ENCODE data around the gene TSTD1. TPM values are rescaled to one million over a fixed set of nuclear protein-coding genes. Genes with fewer than 3 reads are reported as not detected.
A peak's percentile ranks its signal among the peaks of the same experiment; 100 is the strongest.
"Not testable (repeated sequence)": the region's sequence is repeated elsewhere in the genome, so short reads cannot be mapped to it uniquely, and the experiment has no call there.

Gene TSTD1
- total RNA-seq, 1 donor from 2014 or later: 7.2 TPM

DNA sequence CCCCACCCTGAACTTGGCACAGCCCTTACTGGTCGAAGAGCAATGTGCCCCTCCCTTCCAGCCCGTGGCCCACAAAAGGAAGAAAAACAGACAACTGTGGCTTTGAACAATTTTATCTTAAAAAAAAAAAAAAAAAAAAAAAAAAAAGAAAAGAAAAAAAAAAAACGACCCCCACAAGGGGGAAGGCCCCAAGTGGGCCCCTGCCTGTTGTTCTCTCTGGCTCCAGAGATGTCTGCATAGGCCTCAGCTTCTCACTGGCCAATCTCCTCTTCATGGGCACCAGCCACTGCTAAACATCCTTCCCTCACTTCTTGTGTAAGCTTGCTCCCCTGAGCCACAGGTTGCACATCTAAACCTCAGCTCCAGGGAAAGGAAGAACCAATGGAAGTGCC, 386 bp upstream of the TSTD1 start:
- H3K27me3 Mint-ChIP-seq (ENCODE audit: low read depth): no peaks in the 10 kb centered on the region
- peaks cover 21% of the 10 kb centered on the region for H3K4me1 Mint-ChIP-seq
- peak overlapping the region; percentile 81 for H3K4me3 Mint-ChIP-seq
- TF ChIP-seq, protein P1, sequence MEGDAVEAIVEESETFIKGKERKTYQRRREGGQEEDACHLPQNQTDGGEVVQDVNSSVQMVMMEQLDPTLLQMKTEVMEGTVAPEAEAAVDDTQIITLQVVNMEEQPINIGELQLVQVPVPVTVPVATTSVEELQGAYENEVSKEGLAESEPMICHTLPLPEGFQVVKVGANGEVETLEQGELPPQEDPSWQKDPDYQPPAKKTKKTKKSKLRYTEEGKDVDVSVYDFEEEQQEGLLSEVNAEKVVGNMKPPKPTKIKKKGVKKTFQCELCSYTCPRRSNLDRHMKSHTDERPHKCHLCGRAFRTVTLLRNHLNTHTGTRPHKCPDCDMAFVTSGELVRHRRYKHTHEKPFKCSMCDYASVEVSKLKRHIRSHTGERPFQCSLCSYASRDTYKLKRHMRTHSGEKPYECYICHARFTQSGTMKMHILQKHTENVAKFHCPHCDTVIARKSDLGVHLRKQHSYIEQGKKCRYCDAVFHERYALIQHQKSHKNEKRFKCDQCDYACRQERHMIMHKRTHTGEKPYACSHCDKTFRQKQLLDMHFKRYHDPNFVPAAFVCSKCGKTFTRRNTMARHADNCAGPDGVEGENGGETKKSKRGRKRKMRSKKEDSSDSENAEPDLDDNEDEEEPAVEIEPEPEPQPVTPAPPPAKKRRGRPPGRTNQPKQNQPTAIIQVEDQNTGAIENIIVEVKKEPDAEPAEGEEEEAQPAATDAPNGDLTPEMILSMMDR (conservative IDR thresholded peaks at IDR 0.05): peak; percentile 4
- H3K27ac Mint-ChIP-seq (ENCODE audit: unreplicated experiment): no peak overlapping the region
- peaks cover 19% of the 10 kb centered on the region for H3K36me3 Mint-ChIP-seq (ENCODE audit: low read depth)
- DNase-seq (ENCODE audit: low read depth, low spot score): no peak
- no peaks in the 10 kb centered on the region for H3K9me3 Mint-ChIP-seq

DNA sequence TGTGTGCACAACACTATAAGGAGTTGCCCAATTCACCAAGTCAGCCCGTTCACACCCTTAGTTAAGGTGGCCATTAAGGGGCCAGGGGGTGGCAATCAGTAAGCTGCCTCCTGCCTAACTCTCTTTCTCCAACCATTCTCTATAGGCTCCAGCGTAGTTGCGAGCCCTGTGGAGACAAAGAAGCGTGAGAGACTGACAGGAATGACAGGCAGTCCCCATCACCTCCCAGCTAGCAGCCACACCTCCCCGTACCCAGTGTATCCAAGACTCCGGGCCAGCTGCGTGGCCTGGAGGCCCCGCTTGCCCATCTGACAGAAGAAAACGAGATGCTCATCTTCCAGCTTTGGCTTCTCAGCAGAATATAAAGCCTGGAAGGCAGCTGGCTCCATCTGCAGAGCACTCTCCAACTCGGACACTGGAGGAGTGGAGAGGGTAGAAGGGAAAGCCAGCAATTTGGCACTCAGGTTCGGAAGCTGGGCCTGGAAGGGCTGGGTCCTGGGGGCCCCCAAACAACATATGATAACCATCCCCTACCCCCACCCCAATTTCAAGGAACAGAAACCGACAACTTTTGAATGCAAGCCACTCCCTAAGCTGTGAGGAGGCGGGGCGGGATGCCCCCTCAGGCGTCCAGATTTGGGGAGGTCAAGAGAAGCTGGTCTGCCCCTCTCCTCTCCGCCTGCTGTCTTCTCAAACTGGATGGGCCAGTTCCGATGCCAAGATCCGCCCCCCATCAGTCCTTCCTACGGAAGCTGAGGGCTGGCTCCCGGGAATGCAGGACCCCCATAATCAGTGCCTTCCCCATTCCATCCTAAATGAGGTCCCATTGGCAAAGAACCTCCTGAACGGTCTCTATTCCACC, 872 bp downstream of the TSTD1 start:
- peak overlapping the region; percentile 67 for H3K4me3 Mint-ChIP-seq
- peaks cover 19% of the 10 kb centered on the region for H3K4me1 Mint-ChIP-seq
- TF ChIP-seq, protein P1 (conservative IDR thresholded peaks at IDR 0.05): no peak
- H3K36me3 Mint-ChIP-seq (ENCODE audit: low read depth): peaks cover 19% of the 10 kb centered on the region
- no peak overlapping the region for H3K27ac Mint-ChIP-seq (ENCODE audit: unreplicated experiment)
- DNase-seq (ENCODE audit: low read depth, low spot score): no peak
- no peaks in the 10 kb centered on the region for H3K27me3 Mint-ChIP-seq (ENCODE audit: low read depth)
- no peaks in the 10 kb centered on the region for H3K9me3 Mint-ChIP-seq

DNA sequence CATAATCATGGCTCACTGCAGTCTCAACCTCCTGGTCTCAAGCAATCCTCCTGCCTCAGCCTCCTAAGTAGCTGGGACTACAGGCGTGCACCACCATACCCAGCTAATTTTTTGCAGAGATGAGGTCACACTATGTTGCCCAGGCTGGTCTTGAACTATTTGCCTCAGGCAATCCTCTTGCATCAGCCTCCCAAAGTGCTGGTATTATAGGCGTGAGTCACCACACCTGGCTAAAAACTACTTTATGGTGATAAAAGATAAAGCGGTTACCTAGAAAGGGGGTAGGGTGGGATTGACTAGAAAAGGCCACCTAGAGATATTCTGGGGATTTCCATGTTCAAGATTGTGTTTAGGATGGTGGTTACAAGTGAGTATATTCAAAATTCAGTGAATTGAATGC, 5.0 kb downstream of the TSTD1 start:
- no peak overlapping the region for H3K4me3 Mint-ChIP-seq
- H3K27me3 Mint-ChIP-seq (ENCODE audit: low read depth): peaks cover 4% of the 10 kb centered on the region
- DNase-seq (ENCODE audit: low read depth, low spot score): no peak
- H3K27ac Mint-ChIP-seq (ENCODE audit: unreplicated experiment): no peak overlapping the region
- H3K36me3 Mint-ChIP-seq (ENCODE audit: low read depth): no peaks in the 10 kb centered on the region
- TF ChIP-seq, protein P1 (conservative IDR thresholded peaks at IDR 0.05): no peak
- H3K9me3 Mint-ChIP-seq: no peaks in the 10 kb centered on the region
- H3K4me1 Mint-ChIP-seq: peaks cover 9% of the 10 kb centered on the region

DNA sequence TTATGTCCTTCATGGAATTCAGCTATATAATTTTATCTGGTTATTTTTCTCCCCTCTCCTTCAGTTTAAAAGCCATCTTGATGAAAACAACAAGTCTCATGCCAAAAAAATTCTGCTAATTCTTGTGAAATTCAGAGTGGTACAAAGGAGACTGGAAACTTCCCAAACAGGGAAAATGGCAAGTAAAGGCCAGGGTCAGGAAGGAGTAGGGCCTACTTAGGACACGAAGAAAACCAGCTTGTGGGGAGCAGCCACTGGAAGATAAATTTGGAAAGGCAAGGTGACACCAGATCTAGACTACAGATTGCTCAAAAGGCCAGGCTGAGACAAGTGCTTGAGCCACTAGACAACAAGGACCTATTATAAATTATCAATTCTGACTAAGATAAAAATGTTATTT, 6.4 kb downstream of the TSTD1 start:
- Mint-ChIP-seq H3K36me3 (ENCODE audit: low read depth) (no peaks in the 10 kb centered on the region), H3K27me3 (ENCODE audit: low read depth) (peaks cover 4% of the 10 kb centered on the region), H3K27ac (ENCODE audit: unreplicated experiment) (no peak overlapping the region), H3K9me3 (no peaks in the 10 kb centered on the region), H3K4me3 (no peak overlapping the region), H3K4me1 (peaks cover 5% of the 10 kb centered on the region)
- TF ChIP-seq, protein P1 (conservative IDR thresholded peaks at IDR 0.05): no peak
- DNase-seq (ENCODE audit: low read depth, low spot score): no peak

DNA sequence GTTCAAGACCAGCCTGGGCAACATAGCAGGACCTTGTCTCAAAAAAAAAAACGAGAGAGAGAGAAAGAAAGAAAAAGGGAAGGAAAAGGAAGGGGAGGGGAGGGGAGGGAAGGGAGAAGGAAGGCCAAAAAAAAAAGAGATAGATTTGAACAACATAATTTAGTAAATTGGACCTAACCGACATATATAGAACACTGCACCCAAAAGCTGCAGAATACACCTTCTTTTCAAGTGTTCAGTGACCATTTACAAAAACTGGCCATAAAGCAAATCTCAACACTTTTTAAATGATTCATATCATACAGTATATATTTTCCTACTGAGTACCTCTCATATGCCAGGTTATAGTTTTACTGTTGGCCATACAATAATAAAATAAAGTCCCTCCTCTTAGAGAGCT, 6.9 kb downstream of the TSTD1 start:
- TF ChIP-seq, protein P1 (conservative IDR thresholded peaks at IDR 0.05): no peak
- H3K9me3 Mint-ChIP-seq: no peaks in the 10 kb centered on the region
- H3K4me3 Mint-ChIP-seq: no peak overlapping the region
- no peak overlapping the region for H3K27ac Mint-ChIP-seq (ENCODE audit: unreplicated experiment)
- H3K36me3 Mint-ChIP-seq (ENCODE audit: low read depth): no peaks in the 10 kb centered on the region
- no peak for DNase-seq (ENCODE audit: low read depth, low spot score)
- H3K27me3 Mint-ChIP-seq (ENCODE audit: low read depth): peaks cover 4% of the 10 kb centered on the region
- no peaks in the 10 kb centered on the region for H3K4me1 Mint-ChIP-seq

DNA sequence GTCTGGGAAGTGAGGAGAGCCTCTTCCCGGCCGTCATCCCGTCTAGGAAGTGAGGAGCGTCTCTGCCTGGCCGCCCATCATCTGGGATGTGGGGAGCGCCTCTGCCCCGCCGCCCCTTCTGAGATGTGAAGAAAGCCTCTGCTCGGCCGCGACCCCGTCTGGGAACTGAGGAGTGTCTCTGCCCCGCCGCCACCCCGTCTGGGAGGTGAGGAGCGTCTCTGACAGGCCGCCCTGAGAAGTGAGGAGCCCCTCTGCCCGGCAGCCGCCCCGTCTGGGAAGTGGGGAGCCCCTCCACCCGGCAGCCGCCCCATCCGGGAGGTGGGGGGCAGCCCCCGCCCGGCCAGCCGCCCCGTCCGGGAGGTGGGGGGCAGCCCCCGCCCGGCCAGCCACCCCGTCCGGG, 9.3 kb downstream of the TSTD1 start:
- H3K27ac Mint-ChIP-seq (ENCODE audit: unreplicated experiment); H3K4me1 Mint-ChIP-seq; H3K4me3 Mint-ChIP-seq; H3K9me3 Mint-ChIP-seq; H3K27me3 Mint-ChIP-seq (ENCODE audit: low read depth); DNase-seq (ENCODE audit: low read depth, low spot score); H3K36me3 Mint-ChIP-seq (ENCODE audit: low read depth): not testable (repeated sequence)

DNA sequence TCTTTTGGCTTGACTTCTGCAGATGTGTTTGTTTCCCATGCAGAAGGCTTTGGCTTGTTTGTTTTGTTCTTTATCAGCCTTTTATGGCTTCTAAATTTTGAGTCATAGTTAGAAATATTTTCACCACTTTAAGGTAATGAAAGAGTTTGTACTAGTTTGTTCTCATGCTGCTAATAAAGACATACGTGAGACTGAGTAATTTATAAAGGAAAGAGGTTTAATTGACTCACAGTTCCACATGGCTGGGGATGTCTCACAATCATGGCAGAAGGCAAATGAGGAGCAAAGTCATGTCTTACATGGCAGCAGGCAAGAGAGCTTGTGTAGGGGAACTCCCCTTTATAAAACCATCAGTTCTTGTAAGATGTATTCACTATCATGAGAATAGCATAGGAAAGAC, 11.8 kb downstream of the TSTD1 start:
- H3K4me3 Mint-ChIP-seq; DNase-seq (ENCODE audit: low read depth, low spot score); H3K9me3 Mint-ChIP-seq; H3K4me1 Mint-ChIP-seq; H3K27ac Mint-ChIP-seq (ENCODE audit: unreplicated experiment); H3K36me3 Mint-ChIP-seq (ENCODE audit: low read depth): not testable (repeated sequence)
- peaks cover 15% of the 10 kb centered on the region for H3K27me3 Mint-ChIP-seq (ENCODE audit: low read depth)

DNA sequence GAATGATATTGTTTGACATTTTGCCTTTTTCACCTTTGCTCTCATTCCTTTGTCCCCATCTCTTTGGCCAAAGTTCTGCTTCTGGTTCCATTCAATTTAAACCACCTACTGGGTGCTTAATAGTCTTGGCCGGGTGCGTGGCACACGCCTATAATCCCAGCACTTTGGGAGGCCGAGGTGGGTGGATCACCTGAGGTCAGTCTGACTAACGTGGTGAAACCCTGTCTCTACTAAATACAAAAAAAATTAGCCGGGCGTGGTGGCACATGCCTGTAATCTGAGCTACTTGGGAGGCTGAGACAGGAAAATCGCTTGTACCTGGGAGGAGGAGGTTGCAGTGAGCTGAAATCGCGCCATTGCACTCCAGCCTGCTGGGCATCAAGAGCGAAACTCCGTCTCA, 16.3 kb downstream of the TSTD1 start:
- H3K27me3 Mint-ChIP-seq (ENCODE audit: low read depth): peaks cover 55% of the 10 kb centered on the region
- H3K9me3 Mint-ChIP-seq; DNase-seq (ENCODE audit: low read depth, low spot score); H3K36me3 Mint-ChIP-seq (ENCODE audit: low read depth); H3K27ac Mint-ChIP-seq (ENCODE audit: unreplicated experiment): not testable (repeated sequence)
- peaks cover 21% of the 10 kb centered on the region for H3K4me1 Mint-ChIP-seq
- H3K4me3 Mint-ChIP-seq: peak overlapping the region; percentile 55
